ENCODE measurements around the gene MINDY4.

DNA sequence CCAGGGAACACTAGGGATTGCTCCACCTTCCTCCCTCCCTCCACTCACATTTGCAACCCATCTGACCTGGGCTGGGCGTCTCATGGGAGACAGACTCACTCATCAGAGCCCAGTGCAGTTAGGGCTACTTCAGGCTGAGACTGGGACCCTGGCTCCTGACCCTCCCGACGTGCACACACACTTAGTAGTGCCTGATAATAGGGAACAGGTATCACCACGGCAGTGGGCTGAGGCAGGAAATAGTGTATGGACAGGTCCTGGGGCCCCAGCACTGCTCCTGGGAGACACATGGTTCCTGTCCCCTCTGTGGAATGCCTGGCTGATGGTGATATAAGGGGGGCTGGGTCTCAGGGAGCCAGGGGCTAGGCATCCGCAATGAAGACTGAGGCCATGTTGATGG lies 154.7 kb downstream of the MINDY4 start:
- TF ChIP-seq SUZ12 (IDR thresholded peaks at IDR 0.05; ENCODE audit: extremely low read depth, insufficient read depth, insufficient read length) (no peak), YY1 (IDR thresholded peaks at IDR 0.05; ENCODE audit: insufficient read depth, insufficient read length) (no peak)

Measured in NT2/D1 (cell line).